Measurements from ENCODE around the gene TCF20.

The TCF20 gene

DNA sequence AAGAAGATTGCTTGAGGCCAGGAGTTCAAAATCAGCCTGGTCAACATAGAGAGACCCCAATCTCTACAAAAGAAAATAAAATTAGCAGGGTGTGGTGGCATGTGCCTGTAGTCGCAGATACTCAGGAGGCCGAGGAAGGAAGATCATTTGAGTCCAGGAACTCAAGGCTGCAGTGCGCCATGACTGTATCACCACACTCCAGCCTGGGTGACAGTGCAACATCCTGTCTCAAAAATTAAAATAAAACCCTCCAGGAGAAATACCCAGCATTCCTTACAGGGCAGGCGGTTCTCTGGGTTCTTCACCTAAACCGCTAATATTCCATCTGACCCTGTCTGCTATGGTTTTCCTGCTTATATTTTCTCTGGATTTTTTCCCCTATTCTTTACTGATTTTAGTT is 13.5 kb downstream of the TCF20 start:
- DNase-seq, result no peak

GRCh38 chr22:42256220-42256619 is 14.2 kb downstream of the TCF20 start:
- no peak for DNase-seq

DNA sequence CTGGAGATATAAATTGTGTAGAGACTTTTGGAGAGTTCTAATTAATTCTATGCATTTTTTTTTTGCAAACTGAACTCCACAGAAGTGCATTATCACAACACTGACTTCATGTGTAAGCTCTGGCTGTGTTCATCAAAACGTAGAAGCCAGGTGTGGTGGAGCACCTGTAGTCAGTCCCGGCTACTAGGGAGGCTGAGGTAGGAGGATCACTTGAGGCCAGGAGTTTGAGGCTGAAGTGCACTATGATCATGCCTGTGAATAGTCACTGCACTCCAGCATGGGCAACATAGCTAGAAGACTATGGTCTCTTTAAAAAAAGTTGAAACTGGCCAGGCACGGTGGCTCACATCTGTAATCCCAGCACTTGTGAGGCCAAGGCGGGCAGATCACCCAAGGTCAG is 20.6 kb downstream of the TCF20 start:
- DNase-seq, result no peak

DNA sequence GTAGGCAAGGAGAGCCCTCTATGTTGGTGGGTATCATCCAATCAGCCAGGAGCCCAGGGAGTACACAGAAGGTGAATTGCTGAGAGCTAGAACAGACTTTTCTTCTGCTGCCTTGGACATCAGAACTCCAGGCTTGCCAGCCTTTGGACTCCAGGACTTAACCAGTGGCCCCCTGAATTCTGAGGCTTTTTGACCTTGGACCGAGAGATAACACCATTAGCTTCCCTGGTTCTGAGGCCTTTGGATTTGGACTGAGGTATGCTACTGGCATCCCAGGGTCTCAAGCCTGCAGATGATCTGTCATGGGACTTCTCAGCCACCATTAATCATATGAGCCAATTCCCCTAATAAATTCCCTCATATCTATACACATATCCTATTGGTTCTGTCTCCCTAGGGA is 21.5 kb downstream of the TCF20 start:
- DNase-seq, result no peak

DNA sequence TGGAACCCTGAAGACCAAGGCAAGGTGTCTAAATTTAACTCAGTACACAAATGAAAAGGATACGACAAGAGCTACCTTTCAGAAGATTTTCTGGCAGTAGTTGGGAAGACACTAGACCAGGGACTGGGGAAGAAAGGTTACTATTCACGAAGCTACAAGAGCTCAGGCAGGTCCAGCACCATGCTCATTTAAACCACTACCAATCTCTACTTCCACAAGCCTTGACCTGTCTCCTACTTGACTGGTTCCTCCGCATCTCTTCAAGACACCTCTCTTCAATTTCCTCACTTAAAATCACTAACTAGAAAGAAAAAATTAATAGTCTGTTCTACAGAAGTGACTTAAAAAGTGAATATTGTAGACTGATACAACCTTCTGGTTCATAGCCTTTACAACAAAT is 22.9 kb downstream of the TCF20 start:
- no peak for DNase-seq

DNA sequence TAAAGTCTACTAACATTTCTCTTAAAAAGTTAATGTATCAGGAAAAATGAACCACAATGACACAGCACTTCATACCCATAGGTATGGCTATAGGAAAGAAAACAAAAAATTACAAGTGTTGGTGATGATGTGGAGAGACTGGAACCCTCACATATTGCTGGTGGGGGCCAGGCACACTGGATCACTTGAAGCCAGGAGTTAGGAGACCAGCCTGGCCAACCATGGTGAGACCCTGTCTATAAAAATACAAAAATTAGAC is 26.7 kb downstream of the TCF20 start:
- no peak for DNase-seq

DNA sequence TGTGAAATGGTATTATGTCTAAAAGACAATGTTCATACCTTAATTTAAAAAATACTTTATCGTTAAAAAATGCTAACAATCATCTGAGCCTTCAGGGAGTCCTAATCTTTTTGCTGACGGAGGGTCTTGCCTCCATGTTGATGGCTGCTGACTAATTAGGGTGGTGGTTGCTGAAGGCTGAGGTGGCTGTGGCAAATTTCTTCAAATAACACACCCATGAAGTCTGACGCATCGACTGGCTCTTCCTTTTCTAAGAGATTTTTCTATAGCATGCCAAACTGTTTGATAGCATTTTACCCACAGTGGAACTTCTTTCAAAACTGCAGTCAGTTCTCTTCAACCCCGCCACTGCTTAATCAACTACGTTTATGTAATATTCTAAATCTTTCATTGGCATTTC is 33.6 kb downstream of the TCF20 start:
- no peak for DNase-seq

DNA sequence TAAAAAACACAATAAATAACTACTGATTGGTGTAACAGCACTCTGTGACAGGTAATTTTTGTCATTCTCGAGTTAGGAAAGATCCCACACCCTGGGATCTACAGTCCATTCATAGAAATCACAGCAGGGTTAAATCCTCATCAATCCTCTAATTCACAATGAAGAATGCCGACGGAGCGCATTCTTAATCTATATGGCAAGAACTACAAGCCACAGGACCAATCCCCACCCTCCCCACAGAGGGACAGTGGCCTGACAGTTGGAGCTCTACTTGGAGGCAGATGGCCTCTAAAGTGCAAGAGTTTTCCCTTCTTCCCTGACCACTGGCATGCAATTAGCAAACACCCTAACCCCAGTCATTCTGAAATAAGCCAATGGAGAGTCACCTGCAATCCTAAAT is 34.2 kb downstream of the TCF20 start:
- no peak for DNase-seq

GRCh38 chr22:42233879-42234278 is 36.6 kb downstream of the TCF20 start:
- no peak for DNase-seq

GRCh38 chr22:42231929-42232328 is 38.5 kb downstream of the TCF20 start:
- no peak for DNase-seq

GRCh38 chr22:42229455-42230149 is 40.9 kb downstream of the TCF20 start:
- no peak for DNase-seq

GRCh38 chr22:42228483-42228882 is 42.0 kb downstream of the TCF20 start:
- peak; percentile 20 for DNase-seq

- no peak for DNase-seq
These were observed 43.0 kb downstream of the TCF20 start for GRCh38 chr22:42227435-42227834.

GRCh38 chr22:42225841-42226240 is 44.6 kb downstream of the TCF20 start:
- no peak for DNase-seq

GRCh38 chr22:42222140-42222539 is 48.3 kb downstream of the TCF20 start:
- no peak for DNase-seq

Measured in eye (tissue), 1 donor.